WTC11 (cell line): ENCODE results near the gene ALS2CL. TPM values are rescaled to one million over a fixed set of nuclear protein-coding genes. Genes with fewer than 3 reads are reported as not detected.

ENCODE experiments used
- ATAC-seq: fragments of 200-7000 bp; cut with Tn5 transposase; 2 replicates; pipeline ENCODE4 v1.10.0; 2021; ENCODE audit warnings: mild to moderate bottlenecking, moderate library complexity
- CTCF ChIA-PET: fragments of 300-600 bp; sonication (Branson Sonifier 250); formaldehyde crosslinking; loops from one replicate; lab custom pipeline; 2021; ENCODE audit warnings: antibody characterized with exemption; lab: Charles Lee
- POLR2A ChIA-PET: fragments of 350-600 bp; sonication (Branson Sonifier 250); formaldehyde crosslinking; loops from one replicate; lab custom pipeline; 2021; ENCODE audit warnings: antibody characterized with exemption; lab: Charles Lee
- DNase-seq: peaks from one replicate; pipeline ENCODE4 v3.0.0; 2021; ENCODE audit warnings: low spot score
- H3K27ac Mint-ChIP-seq: 2 replicates; pipeline ENCODE4 v1.8.0; 2021; ENCODE audit warnings: mixed read lengths
- H3K27me3 Mint-ChIP-seq: 2 replicates; pipeline ENCODE4 v1.8.0; 2021; ENCODE audit warnings: low read depth, mild to moderate bottlenecking, moderate library complexity, mixed read lengths
- H3K36me3 Mint-ChIP-seq: 2 replicates; pipeline ENCODE4 v1.8.0; 2021; ENCODE audit warnings: mixed read lengths
- H3K4me1 Mint-ChIP-seq: 2 replicates; pipeline ENCODE4 v1.8.0; 2022; ENCODE audit warnings: mixed read lengths
- H3K4me3 Mint-ChIP-seq: 2 replicates; pipeline ENCODE4 v1.8.0; 2021; ENCODE audit warnings: mild to moderate bottlenecking, moderate library complexity, mixed read lengths
- H3K9me3 Mint-ChIP-seq: 2 replicates; pipeline ENCODE4 v1.8.0; 2021; ENCODE audit warnings: mixed read lengths
- ARID4B ChIP-seq: sonication (generic); formaldehyde crosslinking; IDR thresholded peaks from 2 replicates; pipeline ENCODE4 v1.8.0; 2023; ENCODE audit warnings: missing genetic modification reagents, mild to moderate bottlenecking, borderline replicate concordance
- ATF3 ChIP-seq: sonication (generic); formaldehyde crosslinking; conservative IDR thresholded peaks from 2 replicates; pipeline ENCODE4 v1.8.1; 2022; ENCODE audit warnings: mild to moderate bottlenecking, missing genetic modification reagents
- ELF4 ChIP-seq: sonication (generic); formaldehyde crosslinking; IDR thresholded peaks from 2 replicates; pipeline ENCODE4 v1.8.1; 2022; ENCODE audit warnings: low read depth, mild to moderate bottlenecking, moderate library complexity, missing genetic modification reagents
- ESRRA ChIP-seq: sonication (generic); formaldehyde crosslinking; IDR thresholded peaks from 2 replicates; pipeline ENCODE4 v1.8.1; 2022; ENCODE audit warnings: mild to moderate bottlenecking, missing genetic modification reagents, borderline replicate concordance
- FOXK1 ChIP-seq: sonication (generic); formaldehyde crosslinking; IDR thresholded peaks from 2 replicates; pipeline ENCODE4 v1.8.0; 2022; ENCODE audit warnings: mild to moderate bottlenecking, moderate library complexity, missing genetic modification reagents
- GRHL2 ChIP-seq: fragments of 250-450 bp; sonication (Bioruptor Pico); IDR thresholded peaks from 2 replicates; pipeline ENCODE4 v1.8.0; 2022; ENCODE audit warnings: mild to moderate bottlenecking, moderate library complexity; ENCODE audit not compliant: insufficient replicate concordance, severe bottlenecking
- NR1H2 ChIP-seq: sonication (generic); formaldehyde crosslinking; IDR thresholded peaks from 2 replicates; pipeline ENCODE4 v1.9.0; 2021; ENCODE audit warnings: mild to moderate bottlenecking, moderate library complexity, missing genetic modification reagents
- RORB ChIP-seq: fragments of 250-450 bp; sonication (Bioruptor Pico); IDR thresholded peaks from 2 replicates; pipeline ENCODE4 v1.9.0; 2021; ENCODE audit warnings: mild to moderate bottlenecking
- TP53 ChIP-seq: sonication (generic); formaldehyde crosslinking; IDR thresholded peaks from 2 replicates; pipeline ENCODE4 v1.8.1; 2023; ENCODE audit warnings: mild to moderate bottlenecking, missing genetic modification reagents
- ZNF121 ChIP-seq: sonication (generic); formaldehyde crosslinking; IDR thresholded peaks from 2 replicates; pipeline ENCODE4 v1.8.0; 2023; ENCODE audit warnings: missing genetic modification reagents
- ZNF232 ChIP-seq: sonication (generic); formaldehyde crosslinking; IDR thresholded peaks from 2 replicates; pipeline ENCODE4 v1.8.0; 2022; ENCODE audit warnings: mild to moderate bottlenecking, missing genetic modification reagents
- ZNF263 ChIP-seq: sonication (generic); formaldehyde crosslinking; IDR thresholded peaks from 2 replicates; pipeline ENCODE4 v1.8.1; 2022; ENCODE audit warnings: low read depth, mild to moderate bottlenecking, moderate library complexity, missing genetic modification reagents
- ZNF512 ChIP-seq: sonication (generic); formaldehyde crosslinking; IDR thresholded peaks from 2 replicates; pipeline ENCODE4 v1.8.1; 2022; ENCODE audit warnings: missing genetic modification reagents, borderline replicate concordance
- ZSCAN18 ChIP-seq: fragments of 250-450 bp; sonication (Bioruptor Pico); IDR thresholded peaks from 2 replicates; pipeline ENCODE4 v2.1.2; 2022; ENCODE audit warnings: mild to moderate bottlenecking, moderate library complexity
- total RNA-seq: library from RNA; stranded (reverse); gene quantifications from 3 replicates; pipeline ENCODE4 v1.2.3, GENCODE V29; 2021
- TF ChIP-seq, protein P1 (sequence below): sonication (generic); formaldehyde crosslinking; IDR thresholded peaks from 2 replicates; pipeline ENCODE4 v1.8.1; 2023; ENCODE audit warnings: mild to moderate bottlenecking, missing genetic modification reagents, moderate library complexity

The ALS2CL gene
- total RNA-seq, 1 experiment from 2014 or later = 12.6 TPM

DNA sequence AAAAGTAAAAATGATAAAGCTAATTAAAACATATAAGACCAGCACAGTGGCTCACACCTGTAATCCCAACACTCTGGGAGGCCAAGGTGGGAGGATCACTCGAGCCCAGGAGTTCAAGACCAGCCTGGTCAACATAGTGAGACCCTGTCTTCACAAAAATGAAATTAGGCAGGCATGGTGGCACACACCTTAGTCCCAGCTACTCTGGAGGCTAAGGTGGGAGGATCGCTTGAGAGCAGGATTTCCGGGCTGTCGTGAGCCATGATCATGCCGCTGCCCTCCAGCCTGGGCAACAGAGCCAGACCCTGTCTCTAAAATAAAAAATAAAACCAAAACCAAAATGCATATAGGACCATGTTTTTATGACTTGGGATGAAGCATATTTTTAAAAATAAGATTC, 29.0 kb upstream of the ALS2CL start:
- DNase-seq = no peak
- Mint-ChIP-seq H3K27ac (no peak overlapping the region), H3K4me1 (peaks cover 16% of the 10 kb centered on the region), H3K4me3 (no peak overlapping the region), H3K9me3 (peaks cover 6% of the 10 kb centered on the region), H3K36me3 (no peaks in the 10 kb centered on the region), H3K27me3 (no peaks in the 10 kb centered on the region)
- ChIA-PET CTCF (no interaction called here), POLR2A (no interaction called here)
- ATAC-seq = no peak
- no peak for TF ChIP-seq ZNF232 (CRISPR knock-in tag)
- TF ChIP-seq, protein P1, sequence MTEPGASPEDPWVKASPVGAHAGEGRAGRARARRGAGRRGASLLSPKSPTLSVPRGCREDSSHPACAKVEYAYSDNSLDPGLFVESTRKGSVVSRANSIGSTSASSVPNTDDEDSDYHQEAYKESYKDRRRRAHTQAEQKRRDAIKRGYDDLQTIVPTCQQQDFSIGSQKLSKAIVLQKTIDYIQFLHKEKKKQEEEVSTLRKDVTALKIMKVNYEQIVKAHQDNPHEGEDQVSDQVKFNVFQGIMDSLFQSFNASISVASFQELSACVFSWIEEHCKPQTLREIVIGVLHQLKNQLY (CRISPR knock-in tag) = no peak
- no peak for TF ChIP-seq ZSCAN18 (CRISPR knock-in tag)
- no peak for TF ChIP-seq ATF3 (CRISPR knock-in tag)
- TF ChIP-seq ZNF121 (CRISPR knock-in tag) = no peak

- ChIA-PET POLR2A (no interaction called here), CTCF (interaction anchor here (2.3 kb wide), 1 partner anchor 91 kb away, joined by 7 read pairs; no protein-coding TSS in a partner anchor)
- Mint-ChIP-seq H3K27me3 (no peaks in the 10 kb centered on the region), H3K9me3 (peaks cover 6% of the 10 kb centered on the region), H3K27ac (no peak overlapping the region), H3K4me1 (peaks cover 4% of the 10 kb centered on the region), H3K36me3 (no peaks in the 10 kb centered on the region), H3K4me3 (no peak overlapping the region)
- TF ChIP-seq FOXK1 (CRISPR knock-in tag) (no peak), ELF4 (CRISPR knock-in tag) (no peak), ARID4B (CRISPR knock-in tag) (no peak), ZNF512 (CRISPR knock-in tag) (no peak), GRHL2 (CRISPR knock-in tag) (no peak), NR1H2 (CRISPR knock-in tag) (no peak), ZNF263 (CRISPR knock-in tag) (no peak), RORB (CRISPR knock-in tag) (no peak), ESRRA (no peak), TP53 (CRISPR knock-in tag) (no peak)
- DNase-seq (no peak), ATAC-seq (no peak)
Observed at GRCh38 chr3:46721009-46721408, 27.5 kb upstream of the ALS2CL start.
